HG03135 (cell line): ENCODE results near the gene FOSB.

Experiments used
- ATAC-seq: cut with Tn5 transposase; IDR thresholded peaks from one replicate; pipeline ENCODE4 v1.9.1; 2021; ENCODE audit warnings: mild to moderate bottlenecking, moderate library complexity; ENCODE audit not compliant: unreplicated experiment

The FOSB gene

DNA sequence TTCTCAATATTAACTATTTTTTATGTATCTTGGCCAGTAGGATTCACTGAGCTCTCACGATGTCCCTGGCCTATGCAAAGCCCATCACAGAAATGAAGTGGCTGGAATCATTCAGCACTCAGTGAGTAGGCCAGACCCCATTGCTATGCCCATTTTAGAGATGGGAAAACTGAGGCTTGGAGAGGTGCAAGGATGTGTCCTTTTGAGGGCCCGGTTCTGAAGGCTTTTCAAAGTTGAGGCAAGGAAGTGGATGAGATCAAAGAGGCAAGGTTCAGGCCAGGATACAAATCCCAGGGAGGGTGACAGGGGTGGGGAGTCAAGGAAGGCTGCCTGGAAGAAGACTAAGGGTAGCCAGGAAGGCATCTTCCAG lies 25.4 kb upstream of the FOSB start:
- no peak for ATAC-seq

DNA sequence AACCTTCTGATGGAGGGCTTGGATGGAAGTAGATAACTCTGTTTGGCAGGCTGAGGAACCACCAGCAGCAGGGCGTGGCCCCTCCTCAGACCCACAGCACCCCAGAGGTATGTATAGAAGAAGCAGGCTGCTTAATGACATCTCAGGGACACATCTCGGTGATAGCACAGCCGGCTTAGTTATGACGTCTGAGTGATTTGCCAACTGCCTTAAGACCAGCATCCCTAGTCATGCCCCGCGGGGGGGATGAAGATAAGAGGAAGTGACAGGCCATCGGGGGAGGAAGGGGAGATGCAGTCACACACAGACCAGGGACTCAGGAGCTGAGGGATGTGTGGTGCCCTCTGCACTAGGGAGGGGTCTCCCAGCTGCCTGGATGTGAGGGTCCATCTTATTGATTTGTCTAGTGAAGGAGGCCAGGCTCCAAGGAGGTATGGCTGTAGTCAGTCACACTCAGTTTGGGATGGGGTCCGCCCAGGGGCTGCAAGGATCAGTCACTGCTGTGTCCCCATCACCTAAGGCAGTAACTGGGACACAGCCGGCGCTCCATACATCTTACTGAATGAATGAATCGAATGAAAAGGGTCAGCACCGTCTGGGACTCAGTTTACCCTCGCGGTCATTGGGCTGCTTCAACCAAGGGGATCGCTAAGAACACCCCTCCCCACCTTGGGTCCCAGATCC lies 24.9 kb upstream of the FOSB start:
- no peak for ATAC-seq

DNA sequence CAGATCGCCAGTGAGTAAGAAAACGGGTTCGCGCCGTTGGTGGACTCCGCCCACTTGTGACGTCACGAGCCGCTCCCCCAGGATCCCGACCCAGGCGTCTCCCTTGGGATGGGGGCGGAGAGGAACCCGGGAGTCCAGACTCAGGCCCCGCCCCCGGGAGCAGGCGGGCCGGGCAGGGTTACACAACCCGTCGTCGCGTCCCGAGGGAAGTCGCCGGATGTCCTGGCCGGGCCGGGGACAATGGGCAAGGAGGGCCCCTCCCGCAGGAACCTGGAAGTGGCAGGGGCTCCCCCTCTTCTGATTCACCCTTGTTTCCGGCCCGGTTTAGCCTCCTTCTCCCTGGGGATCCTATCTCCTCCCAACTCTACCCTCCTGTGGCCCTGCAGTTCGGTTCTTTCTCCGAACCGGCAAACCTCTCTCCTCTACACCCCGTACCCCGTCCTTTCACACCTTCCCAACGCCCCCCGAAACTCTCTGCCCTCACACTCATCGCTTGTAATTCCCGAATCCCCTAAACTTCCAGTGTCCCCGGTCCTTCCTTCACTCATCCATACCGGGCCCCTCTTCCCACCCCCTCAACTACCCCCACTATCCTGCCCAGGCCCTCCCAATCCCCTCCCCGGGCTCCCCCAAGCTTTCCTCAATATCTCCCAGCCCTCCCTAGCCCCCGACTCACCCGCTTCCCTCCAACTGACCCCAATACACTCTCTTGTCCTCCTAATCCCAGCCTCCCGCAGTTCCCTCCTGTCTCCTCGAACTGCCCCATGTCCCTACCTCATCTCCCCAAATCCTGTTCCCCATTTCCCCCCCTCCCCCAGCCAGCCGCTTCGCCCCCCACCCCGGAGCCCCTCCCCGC lies 24.1 kb upstream of the FOSB start:
- ATAC-seq, result peak; percentile 38

DNA sequence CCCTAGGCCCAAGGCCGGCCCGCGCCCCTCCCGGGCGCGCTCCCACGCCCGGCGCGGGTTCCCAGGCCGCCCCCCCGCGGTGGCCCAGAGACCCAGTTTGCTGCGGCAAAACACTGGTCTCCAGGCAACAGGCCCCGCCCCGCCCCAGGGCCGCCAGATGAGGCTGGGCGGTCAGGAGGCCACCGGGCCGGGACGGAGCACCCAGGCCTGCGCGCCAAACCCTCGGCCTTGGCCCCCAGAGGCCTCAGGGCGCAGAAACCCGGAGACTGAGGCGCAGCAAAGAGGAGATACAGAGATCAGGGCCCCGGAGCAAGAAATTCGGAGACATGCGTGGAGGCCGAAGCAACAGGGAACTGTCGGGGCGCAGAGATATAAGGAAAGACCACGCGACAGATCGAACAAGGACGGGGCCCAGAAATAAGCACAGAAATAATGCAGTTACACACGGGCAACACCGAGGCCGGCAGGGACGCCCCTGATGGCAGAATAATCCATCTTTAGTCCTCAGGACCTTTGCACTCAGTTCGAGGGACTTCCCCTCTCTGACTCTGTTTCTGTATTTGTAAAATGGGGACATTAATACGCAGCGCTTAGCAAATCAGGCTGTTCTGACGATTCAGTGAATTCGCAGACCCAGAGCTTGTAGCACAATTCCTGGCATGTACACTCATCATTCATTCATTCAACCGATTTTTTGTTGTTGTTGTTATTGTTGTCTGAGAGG lies 23.3 kb upstream of the FOSB start:
- peak; percentile 44 for ATAC-seq

DNA sequence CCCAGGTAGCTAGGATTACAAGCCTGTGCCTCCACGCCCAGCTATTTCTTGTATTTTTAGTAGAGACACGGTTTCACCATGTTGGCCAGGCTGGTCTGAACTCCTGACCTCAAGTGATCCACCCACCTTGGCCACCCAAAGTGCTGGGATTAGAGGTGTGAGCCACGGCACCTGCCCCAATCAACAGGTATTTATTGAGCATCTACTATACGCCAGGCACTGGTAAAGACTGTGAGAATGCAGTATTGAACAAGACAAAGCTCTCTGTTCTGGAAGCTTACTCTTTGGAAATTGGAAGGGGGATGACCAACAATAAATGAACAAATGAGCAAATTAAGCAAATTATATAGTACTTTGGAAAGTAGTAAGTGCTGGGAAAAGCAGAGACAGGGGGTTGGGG lies 22.7 kb upstream of the FOSB start:
- no peak for ATAC-seq

DNA sequence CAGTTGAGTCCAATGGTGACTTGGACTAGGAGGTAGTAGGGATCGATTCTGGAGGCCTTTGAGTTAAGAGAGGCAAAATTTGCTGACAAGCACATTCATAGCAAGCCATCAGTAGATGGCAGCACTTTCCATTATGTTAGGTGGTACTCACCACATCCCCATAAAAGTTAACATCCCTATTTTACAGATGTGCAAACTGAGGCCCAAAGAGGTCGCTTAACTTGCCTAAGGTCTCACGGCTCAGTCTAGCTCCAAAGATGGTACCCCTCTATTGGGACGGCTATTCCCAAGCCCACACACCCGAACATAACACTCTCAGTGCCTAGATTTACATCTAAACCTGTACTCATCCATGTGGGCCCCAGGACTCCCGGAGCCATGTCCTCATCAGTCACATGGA lies 21.5 kb upstream of the FOSB start:
- no peak for ATAC-seq

DNA sequence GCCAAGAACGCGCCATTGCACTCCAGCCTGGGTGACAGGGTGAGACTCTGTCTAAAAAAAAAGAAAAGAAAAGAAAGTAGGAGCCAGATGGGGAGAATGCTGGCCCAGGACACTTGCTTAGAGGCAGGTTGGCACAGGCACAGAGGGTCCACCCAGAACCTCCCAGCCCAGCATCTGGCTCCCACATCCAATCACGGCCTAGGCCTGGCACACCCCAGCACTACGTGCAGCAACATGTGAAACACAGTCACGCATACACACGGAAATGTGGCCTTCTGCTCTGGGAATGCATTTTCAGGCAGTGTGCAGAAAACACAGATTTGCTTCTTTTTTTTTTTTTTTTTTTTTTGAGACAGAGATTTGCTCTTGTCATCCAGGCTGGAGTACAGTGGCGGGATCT lies 20.9 kb upstream of the FOSB start:
- ATAC-seq, result no peak

DNA sequence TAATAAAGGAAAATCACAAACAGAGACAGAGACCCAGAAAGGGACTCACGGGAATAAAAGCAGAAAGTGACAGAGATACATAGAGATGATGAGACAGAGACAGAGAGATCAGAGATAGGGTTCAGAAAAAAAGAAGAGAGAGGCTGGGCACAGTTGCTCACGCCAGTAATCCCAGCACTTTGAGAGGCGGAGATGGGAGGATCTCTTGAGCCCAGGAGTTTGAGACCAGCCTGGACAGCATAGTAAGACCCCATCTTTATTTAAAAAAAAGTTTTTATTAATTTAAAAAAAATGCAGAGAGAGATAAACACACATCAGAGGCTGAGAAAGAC lies 19.4 kb upstream of the FOSB start:
- no peak for ATAC-seq

DNA sequence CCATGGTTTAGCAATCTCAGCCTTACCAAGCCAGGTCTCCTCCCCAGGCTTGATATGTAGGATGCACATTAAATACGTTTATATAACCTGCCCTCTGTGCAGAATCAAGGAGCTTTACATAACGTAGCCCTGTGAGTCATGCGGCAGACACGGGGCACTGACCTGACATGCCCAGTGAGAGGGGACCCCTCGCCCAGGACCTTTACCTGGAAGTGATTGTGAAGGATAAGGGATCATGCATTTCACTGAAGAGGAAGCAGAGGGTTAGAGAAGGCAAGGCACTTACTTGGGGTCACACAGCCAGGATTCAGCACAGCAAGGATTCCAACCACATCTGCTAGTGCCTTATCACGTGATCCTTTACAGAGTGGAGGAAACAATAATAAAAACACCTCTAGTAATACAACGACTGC lies 18.9 kb upstream of the FOSB start:
- ATAC-seq, result no peak

DNA sequence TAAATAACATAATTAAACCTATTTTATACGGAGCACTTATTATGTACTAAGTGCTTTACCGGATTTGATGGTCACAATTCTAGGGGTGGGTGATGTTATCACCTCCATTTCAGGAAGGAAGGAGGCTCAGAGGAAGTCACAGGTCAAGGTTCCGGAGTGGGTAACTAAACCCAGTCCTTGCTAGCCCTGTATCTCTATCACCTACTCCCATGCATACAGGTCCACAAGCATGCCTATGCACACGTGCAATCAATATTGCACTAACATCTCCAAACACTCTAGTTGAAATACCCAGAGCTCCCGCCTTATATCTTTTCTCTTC lies 17.8 kb upstream of the FOSB start:
- ATAC-seq, result peak; percentile 25

DNA sequence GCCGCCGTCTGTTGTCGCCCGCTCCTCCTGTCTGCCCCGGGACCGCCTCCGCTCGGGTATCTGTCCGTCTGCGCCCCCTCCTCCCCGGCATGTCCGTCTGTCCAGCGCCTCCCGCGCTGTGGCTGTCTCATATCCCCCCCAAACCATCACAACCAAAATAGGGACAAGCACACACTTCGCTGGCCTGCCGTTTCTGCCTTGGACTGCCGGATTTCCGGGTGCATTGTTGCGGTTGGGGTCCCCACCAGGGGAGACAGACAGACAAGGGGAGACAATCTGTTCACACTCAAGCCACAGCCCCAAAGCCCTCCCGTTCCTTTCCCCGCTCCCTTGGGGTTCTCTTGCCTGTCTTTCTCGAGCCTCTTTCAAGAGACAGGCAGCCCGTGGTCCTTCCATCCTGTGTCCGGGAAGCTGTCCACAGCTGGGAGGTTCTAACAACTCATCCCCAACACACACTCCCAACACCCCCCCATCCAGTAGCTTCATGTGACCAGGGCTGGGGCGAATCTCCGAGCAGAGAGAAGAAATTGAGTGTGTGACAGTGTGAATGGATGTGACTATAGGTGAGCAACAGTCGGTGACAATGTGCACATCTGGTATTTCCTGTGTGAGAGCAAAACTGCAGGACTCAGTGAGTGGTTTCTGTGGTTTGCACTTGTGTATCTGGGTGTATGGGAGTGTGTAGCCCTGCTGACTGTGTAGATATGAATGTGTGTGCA lies 16.5 kb upstream of the FOSB start:
- ATAC-seq, result no peak

DNA sequence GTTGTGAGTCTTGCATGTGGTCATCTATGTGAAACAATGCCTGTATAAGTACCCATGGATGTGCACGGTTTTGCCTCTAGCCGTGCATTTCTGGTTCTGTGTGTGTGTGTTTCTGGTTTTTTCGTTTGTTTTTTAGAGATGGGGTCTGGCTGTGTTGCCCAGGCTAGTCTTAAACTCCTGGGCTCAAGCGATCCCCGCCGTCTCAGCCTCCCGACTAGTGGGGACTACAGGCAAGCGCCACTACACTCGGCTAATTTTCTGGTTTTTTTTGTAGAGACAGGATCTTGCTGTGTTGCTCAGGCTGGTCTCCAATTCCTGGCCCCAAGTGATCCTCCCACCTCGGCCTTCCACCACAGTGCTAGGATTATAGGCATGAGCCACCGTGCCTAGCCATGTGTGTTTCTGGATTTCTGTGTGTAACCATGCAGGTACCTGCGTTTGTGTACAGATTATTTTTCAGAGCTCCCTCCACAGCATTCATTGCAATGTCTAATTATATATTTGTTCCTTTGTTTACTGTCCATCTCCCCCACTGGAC lies 15.9 kb upstream of the FOSB start:
- no peak for ATAC-seq

DNA sequence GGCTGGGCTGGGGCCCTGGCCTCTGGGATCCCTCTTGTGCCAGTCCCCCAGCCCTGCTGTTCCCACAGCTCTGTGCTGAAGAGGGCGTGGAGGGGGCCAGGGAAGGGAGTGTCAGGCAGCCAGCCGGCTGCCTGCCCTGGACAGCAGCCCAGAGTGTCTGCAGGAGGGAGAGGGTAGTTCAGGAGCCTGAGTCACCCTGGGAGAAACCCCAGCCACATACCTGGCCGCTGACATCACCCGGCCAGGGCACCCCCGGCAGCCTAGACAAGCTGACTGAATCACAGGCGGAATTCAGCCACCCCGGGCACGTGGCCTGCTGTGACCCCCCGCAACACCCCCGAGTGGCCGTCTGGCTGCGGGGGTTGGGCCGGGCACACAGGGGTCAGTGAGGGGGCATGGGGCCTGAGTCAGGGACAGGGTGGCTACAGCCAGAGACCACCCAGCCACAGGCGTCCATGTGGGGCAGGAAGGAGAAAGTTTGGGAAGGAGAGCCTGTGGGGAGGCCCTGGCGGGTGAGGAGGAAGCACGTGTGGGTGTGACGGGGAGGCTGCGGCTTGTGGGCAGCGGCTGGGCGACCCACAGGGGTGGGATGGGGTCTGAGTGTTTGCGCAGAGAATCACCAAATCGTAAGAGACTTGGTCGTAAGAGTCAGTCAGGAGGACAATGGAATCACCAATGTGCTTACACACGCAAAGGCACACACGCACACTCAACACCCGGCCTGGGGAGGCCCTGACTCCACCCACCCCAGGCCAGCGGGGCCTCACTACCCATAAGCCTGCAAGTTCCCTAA lies 11.9 kb upstream of the FOSB start:
- ATAC-seq, result no peak

DNA sequence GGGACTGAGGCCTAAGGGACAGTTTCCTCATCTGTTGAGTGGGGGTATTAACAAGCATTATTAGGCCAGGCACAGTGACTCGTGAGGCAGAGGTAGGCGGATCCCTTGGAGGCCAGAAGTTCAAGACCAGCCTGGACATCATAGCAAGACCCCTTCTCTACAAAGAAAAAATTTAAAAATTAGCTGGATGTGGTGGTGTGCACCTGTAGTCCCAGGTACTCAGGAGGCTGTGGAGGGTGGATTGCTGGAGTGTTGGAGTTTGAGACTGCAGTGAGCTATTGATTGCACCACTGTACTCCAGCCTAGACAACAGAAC lies 11.3 kb upstream of the FOSB start:
- ATAC-seq, result no peak

DNA sequence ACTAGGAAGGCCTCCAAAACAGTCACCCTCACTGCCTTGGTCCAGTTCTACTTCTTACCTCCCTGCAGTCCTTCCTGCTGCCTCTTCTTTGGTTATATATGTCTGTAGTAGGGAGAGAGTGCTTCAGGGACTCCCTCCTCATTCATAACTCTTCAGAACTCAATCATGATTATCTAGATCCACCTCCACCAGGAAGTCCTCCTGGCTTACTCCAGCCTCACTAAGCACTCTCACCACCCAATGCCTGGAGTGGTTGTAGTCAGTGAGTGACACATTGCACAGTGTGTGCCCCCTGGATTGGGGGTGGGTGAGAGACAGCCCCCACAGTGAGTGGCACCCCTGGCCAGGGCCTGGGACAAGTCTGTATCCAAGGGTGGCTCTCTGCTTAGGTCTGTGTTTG lies 10.0 kb upstream of the FOSB start:
- ATAC-seq, result no peak

DNA sequence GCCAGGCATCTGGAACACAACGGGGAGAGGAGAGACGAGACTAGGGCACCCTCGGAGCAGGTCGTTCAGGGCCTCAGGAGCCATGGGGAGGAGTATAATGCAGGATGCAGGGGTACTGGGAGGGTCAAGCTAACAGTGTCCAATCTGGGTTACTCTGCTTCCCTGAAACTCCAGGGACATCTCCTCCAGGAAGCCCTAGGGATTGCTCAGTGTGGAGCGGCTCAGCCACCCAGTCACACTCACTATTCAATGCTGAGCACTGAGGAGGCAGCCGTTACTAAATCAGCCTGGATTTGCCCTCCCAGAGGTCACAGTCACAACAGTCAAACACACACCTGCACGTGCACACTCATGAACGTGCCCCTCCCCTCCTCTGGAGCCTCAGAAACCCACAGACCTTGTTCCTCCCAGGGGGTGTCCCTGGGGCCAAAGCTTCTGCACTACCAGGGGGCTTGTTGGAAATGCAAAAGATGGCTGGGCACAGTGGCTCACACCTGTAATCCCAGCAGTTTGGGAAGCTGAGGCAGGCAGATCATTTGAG lies 6.9 kb upstream of the FOSB start:
- ATAC-seq, result no peak

DNA sequence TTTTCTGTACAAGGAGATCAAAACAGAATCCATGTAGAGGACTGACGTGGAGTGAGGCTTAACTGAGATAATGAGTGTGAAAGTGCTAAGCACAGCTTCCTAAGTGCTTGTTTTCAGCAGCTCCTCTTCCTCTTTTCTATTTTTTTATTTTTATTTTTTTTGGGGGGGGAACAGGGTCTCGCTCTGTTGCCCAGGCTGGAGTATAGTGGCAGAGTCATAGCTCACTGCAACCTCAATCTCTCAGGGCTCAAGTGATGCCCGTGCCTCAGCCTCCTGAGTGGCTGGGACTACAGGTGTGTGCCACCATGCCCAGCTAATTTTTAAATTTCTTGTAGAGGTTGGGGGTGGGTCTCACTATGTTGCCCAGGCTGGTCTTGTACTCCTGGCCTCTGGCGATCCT lies 5.6 kb upstream of the FOSB start:
- ATAC-seq, result no peak

DNA sequence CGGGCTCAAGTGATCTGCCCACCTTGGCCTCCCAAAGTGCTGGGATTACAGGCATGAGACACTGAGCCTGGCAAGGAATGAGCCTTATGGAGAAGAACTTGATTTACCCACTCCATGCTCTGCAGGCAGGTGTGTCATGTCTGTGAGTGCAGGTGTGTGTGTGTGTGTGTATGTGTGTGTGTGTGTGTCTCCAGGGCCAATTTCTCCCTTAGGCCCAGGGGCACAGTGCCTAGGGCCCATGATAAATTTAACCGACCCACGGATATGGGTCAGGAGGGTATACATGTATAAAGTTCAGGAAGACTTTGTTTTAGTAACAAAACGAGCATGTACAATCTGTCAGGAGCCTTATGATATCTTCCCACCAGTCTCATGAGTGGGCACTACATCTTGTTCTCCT lies 4.6 kb upstream of the FOSB start:
- ATAC-seq, result no peak

DNA sequence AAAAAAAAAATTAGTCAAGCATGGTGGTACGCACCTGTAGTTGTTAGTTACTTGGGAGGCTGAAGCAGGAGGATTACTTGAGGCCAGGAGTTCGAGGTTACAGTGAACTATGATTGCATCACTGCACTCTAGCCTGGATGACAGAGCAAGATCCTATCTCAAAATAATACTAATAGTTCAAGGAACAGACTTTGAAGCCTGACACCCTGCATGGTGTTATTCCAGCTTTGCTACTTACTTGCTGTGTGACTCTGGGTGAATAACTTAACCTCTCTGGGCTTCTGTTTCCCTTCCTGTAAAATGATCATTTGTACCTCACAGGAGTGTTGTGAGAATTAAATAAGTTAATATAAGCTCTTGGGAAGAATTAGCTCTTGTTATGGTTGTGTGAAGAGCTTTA lies 3.5 kb upstream of the FOSB start:
- no peak for ATAC-seq

DNA sequence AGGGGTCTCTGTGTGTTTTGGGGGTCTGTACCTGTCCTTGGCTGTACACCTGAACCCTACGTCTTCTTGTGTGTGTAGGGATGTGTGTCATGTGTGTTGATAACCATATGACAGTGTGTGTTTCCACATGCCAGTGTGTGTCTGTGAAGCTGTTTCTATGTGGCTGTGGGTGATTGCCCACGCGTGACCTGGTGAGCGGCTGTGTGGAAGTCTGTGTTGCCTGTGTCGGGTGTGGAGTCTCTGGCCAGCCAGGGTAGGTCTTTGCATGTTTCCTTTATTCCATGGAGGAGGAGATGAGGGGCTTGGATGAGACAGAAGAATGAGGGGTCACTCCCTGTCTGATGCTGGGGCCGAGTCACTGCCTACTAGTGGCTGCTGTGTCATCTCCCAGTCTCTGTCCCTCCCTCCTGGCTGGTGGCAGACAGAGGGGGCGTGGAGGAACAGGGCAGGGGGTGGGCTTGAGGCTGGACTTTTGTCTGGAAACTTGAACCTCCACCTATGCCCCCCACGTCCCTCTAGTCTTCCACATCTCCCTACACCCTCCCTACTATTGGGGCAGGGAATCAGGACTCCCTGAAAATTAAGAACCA lies 2.8 kb upstream of the FOSB start:
- ATAC-seq, result no peak
